ENCODE measurements around the gene EFNA5. TPM values are rescaled to one million over a fixed set of nuclear protein-coding genes. Genes with fewer than 3 reads are reported as not detected.

Gene EFNA5
- total RNA-seq, 1 donor from 2014 or later, result 12.6 TPM

DNA sequence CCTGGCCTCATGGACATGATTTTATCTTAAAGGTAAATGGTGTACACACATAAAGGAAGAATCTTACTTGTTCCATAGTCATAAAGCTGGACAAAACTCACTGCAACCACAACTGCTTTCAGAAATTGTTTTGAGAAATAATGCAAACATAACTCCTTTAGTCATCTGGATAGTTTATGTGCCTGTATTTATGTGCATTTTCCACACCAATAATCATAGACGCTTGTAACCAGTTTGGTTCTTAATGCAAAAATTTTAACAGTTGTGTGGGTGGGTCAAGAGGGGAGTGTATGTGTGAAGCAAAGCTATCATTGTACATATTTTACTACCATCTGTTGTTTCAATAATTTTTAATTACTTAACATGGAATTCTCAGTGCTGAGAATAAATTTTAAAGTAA, 80.1 kb downstream of the EFNA5 start:
- no peak for DNase-seq (ENCODE audit: low read depth)
- Histone ChIP-seq H3K27me3 (ENCODE audit: control insufficient read depth, insufficient read depth, low read length) (no peaks in the 10 kb centered on the region), H3K36me3 (ENCODE audit: control insufficient read depth, insufficient read depth, low read length) (no peaks in the 10 kb centered on the region), H3K4me3 (ENCODE audit: low read depth, low read length) (no peak overlapping the region)
- TF ChIP-seq, protein P1, sequence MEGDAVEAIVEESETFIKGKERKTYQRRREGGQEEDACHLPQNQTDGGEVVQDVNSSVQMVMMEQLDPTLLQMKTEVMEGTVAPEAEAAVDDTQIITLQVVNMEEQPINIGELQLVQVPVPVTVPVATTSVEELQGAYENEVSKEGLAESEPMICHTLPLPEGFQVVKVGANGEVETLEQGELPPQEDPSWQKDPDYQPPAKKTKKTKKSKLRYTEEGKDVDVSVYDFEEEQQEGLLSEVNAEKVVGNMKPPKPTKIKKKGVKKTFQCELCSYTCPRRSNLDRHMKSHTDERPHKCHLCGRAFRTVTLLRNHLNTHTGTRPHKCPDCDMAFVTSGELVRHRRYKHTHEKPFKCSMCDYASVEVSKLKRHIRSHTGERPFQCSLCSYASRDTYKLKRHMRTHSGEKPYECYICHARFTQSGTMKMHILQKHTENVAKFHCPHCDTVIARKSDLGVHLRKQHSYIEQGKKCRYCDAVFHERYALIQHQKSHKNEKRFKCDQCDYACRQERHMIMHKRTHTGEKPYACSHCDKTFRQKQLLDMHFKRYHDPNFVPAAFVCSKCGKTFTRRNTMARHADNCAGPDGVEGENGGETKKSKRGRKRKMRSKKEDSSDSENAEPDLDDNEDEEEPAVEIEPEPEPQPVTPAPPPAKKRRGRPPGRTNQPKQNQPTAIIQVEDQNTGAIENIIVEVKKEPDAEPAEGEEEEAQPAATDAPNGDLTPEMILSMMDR (IDR thresholded peaks at IDR 0.05; ENCODE audit: insufficient read depth, low read length, poor library complexity, severe bottlenecking), result no peak

DNA sequence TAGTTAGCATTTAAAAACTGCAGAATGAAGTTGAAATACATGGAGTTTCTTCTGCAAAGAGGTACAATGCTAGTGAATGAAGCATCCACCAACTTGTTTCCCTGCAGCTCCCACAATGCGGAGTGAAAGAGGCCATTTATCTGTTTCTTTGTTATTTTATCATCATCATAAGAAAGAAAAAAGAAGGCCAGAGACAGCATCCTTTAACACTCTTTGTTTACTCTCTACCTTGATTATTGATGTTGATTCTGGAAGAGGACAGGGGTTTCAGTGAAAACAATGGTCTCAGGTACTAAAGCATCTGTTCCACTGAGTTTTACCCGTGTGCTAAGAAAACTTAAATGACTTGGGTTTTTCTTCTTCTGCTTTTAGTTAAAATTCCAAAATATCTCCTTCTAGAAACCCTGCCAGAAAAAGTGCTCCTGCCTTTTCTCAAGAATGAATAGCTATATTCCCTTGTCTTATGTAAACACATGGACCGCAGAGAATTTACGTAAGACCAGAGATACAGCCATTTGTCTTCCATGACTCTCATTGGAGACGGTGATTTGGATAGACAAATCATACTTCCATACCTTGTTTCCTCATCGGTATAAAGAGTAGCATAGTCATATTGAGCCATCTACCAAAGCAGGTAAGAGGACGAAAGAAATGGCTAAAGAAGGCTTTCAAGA, 81.1 kb downstream of the EFNA5 start:
- H3K4me3 ChIP-seq (ENCODE audit: low read depth, low read length), result no peak overlapping the region
- TF ChIP-seq, protein P1 (IDR thresholded peaks at IDR 0.05; ENCODE audit: insufficient read depth, low read length, poor library complexity, severe bottlenecking), result no peak
- no peaks in the 10 kb centered on the region for H3K36me3 ChIP-seq (ENCODE audit: control insufficient read depth, insufficient read depth, low read length)
- H3K27me3 ChIP-seq (ENCODE audit: control insufficient read depth, insufficient read depth, low read length), result no peaks in the 10 kb centered on the region
- DNase-seq (ENCODE audit: low read depth), result no peak

DNA sequence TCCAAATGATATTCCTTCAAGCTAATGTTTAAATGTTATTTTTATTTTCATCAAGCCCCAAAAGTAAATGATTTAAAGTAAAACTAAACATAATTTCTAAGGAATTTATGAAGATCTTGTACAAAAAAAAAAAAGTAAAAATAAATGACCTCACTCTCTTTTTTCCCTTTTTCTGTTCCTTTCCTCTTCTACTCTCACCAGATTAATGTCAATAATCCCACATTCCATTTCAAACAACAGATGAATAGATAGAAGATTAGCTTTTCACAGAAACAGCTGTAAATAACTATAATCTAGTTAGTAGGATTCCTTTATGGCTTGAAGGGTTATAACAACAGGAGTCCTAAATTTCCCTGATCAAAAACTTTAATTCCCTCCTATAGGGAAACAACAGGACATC, 88.1 kb downstream of the EFNA5 start:
- Histone ChIP-seq H3K4me3 (ENCODE audit: low read depth, low read length) (no peak overlapping the region), H3K36me3 (ENCODE audit: control insufficient read depth, insufficient read depth, low read length) (no peaks in the 10 kb centered on the region), H3K27me3 (ENCODE audit: control insufficient read depth, insufficient read depth, low read length) (no peaks in the 10 kb centered on the region)
- TF ChIP-seq, protein P1 (IDR thresholded peaks at IDR 0.05; ENCODE audit: insufficient read depth, low read length, poor library complexity, severe bottlenecking), result no peak
- no peak for DNase-seq (ENCODE audit: low read depth)

DNA sequence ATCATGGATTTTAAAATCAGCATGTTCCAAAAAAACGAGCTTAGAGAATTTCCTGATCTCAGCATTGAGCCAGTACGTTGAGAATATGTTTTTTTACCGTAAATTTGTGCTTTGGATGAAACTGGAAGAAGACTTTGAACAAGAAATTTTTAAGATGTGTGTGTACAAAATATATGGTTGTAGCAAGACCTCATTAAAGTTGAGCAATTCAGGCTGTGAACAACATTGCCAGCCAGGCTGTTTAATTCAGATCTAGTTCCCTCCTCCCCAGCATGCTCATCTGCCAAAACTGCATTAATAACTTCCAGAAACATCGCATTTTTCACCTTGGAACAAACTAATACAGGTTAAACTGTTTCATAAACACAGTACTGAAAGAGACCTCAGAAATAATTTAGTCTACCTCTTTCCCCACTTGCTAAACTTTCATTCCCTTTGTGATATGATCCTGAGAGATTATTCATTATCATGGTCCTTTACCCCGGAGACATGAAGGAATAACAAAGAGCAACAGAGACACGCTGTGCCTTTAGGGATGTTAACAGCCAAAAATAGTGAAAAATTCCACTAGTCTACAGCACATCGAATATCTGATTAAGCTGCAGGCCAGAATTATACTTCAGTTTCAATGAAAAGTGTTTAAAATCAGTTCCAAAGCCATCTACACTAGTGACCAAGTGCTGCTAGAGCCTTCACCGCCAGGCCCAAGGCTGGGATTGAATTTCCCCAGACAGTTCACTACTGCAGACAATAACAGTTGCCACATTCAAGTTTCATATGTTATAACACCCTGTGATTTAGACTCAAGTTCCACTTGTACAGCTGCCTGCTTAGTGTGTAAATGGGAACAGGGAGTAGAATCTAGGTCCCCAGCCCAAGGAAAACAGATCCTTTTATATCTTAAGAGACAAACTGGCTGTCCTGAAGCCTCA, 89.6 kb downstream of the EFNA5 start:
- Histone ChIP-seq H3K4me3 (ENCODE audit: low read depth, low read length) (no peak overlapping the region), H3K36me3 (ENCODE audit: control insufficient read depth, insufficient read depth, low read length) (no peaks in the 10 kb centered on the region), H3K27me3 (ENCODE audit: control insufficient read depth, insufficient read depth, low read length) (no peaks in the 10 kb centered on the region)
- TF ChIP-seq, protein P1 (IDR thresholded peaks at IDR 0.05; ENCODE audit: insufficient read depth, low read length, poor library complexity, severe bottlenecking), result no peak
- no peak for DNase-seq (ENCODE audit: low read depth)

DNA sequence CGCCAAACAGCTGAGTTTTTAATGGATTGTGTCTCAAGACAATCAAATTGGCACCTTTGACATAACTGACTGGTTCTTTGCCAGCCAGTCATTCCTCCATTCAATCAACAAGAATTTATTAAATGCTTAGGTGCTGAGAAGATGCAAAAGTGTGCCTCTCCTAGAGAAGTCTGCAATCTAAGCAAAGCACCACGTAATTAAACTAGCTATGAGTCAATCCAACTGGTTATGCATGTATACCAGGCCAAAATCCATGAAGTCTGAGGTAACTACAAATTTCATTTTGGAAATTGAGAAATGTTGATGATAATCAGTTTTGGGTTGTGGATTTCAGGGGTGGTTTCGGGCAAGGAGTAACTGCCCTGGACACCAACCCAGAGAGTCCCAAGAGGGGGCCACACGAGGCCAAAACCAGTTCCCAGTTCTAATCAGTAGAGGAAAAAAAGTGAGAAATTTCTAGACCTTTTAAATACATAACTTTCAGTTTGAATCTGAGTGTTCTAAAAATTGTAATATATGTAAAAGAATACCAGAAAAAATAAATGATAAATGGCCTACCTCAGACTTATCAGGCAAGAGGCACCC, 92.6 kb downstream of the EFNA5 start:
- TF ChIP-seq, protein P1 (IDR thresholded peaks at IDR 0.05; ENCODE audit: insufficient read depth, low read length, poor library complexity, severe bottlenecking), result no peak
- Histone ChIP-seq H3K36me3 (ENCODE audit: control insufficient read depth, insufficient read depth, low read length) (no peaks in the 10 kb centered on the region), H3K27me3 (ENCODE audit: control insufficient read depth, insufficient read depth, low read length) (no peaks in the 10 kb centered on the region), H3K4me3 (ENCODE audit: low read depth, low read length) (no peak overlapping the region)
- DNase-seq (ENCODE audit: low read depth), result no peak
